IPS-18c (cell line): ENCODE measurements around the gene CCDC148.

ENCODE experiments used
- H3K4me3 ChIP-seq: 2 replicates; pipeline ENCODE4 v1.7.0; 2013; ENCODE audit warnings: low read depth, mild to moderate bottlenecking, low read length, moderate library complexity; ENCODE audit not compliant: insufficient read depth
- H3K9me3 ChIP-seq: one replicate; pipeline ENCODE4 v1.6.1; 2013; ENCODE audit warnings: mild to moderate bottlenecking, low read length, moderate library complexity; ENCODE audit not compliant: control insufficient read depth, insufficient read depth

Gene CCDC148

DNA sequence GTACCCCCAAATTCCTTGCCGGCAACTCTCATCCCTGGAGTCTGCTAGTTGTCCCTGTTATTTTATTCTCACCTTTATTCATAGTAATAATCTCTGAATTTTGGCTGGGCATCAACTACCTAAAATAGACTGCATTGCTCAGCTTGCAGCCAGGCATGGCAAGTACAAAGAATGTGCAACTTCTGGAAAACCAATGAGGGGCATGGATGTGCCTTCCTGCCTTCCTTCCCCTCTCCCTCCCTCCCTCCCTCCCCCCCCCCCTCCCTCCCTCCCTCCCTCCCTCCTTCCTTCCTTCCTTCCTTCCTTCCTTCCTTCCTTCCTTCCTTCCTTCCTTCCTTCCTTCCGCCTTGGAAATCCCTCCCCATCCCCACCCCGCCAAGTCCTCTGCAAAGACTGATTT, 162.8 kb downstream of the CCDC148 start:
- Histone ChIP-seq H3K4me3 (no peak overlapping the region), H3K9me3 (peaks cover 2% of the 10 kb centered on the region)

DNA sequence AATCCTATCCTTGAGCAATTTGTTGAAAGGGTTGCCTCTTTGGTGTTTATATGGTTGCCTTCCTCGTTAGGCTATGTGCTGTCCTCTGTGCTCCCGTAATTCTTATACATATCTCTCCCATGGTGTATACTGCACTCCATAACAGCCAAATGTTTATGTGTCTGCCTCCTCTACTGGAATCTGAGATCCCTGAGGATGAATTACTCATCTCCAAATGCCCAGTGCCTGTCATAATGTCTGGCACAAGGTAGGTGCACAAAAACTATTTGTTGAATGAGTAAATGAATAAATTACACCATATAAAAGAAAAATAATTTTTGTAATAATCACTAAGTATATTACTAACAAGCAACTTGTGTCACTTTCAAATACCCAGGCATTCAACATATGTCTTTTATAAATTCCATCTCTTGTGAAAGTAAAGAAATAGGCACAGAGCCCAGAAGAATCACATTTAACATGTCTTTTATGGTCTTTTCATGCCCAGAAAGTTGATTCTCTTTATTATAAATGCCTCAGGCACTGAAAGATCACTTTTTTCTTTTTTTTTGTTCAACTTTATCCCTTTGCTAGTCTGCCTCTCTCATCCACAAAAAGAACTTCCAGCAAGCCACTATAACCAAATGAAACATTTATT, 164.9 kb downstream of the CCDC148 start:
- Histone ChIP-seq H3K9me3 (peaks cover 2% of the 10 kb centered on the region), H3K4me3 (no peak overlapping the region)

GRCh38 chr2:158290225-158290624, 166.3 kb downstream of the CCDC148 start:
- Histone ChIP-seq H3K9me3 (peaks cover 2% of the 10 kb centered on the region), H3K4me3 (no peak overlapping the region)

GRCh38 chr2:158276619-158277471, 179.7 kb downstream of the CCDC148 start:
- H3K4me3 ChIP-seq = no peak overlapping the region
- H3K9me3 ChIP-seq = peaks cover 6% of the 10 kb centered on the region

GRCh38 chr2:158273791-158274190, 182.8 kb downstream of the CCDC148 start:
- no peak overlapping the region for H3K4me3 ChIP-seq
- peaks cover 4% of the 10 kb centered on the region for H3K9me3 ChIP-seq

DNA sequence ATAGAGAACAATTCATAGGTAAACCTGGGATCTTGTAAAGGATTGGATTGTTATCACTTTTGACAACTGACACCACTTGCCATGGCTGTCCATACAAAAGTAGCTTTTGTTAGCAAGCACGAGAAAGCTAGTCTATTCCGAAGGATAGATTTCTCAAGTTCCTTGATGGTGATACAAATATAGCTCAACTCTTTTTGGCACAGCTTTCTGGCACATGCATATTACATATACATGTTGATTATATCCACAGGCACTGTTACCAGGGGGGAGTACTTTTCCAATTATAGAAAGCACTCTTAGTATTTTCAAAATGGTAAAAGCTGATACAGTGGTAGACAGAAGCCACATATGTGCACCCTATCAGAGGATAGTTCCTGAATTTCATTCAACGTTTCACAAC, 186.0 kb downstream of the CCDC148 start:
- H3K9me3 ChIP-seq = no peaks in the 10 kb centered on the region
- no peak overlapping the region for H3K4me3 ChIP-seq

- H3K9me3 ChIP-seq = no peaks in the 10 kb centered on the region
- no peak overlapping the region for H3K4me3 ChIP-seq
These were observed 187.4 kb downstream of the CCDC148 start for GRCh38 chr2:158269143-158269542.

DNA sequence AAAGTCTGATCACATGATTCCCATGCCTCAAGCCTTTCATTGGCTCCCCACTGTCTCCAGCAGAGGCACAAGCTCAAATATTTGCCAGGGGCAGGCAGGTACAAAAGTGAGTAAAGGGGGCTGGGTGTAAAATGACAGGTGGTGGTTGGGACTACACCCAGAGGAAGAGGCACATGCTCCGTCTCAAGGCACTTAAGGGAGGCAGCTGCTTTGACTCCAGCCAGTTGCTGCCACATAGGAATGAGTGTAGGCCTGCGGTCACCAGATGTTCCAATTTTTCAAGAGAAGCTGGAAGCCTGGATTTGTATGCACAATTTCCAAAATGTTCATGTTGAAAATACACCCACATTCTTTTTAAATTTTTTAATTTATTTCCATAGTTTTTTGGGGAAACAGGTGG, 190.4 kb downstream of the CCDC148 start:
- no peaks in the 10 kb centered on the region for H3K9me3 ChIP-seq
- no peak overlapping the region for H3K4me3 ChIP-seq

GRCh38 chr2:158255257-158255656, 201.3 kb downstream of the CCDC148 start:
- Histone ChIP-seq H3K4me3 (no peak overlapping the region), H3K9me3 (no peaks in the 10 kb centered on the region)

DNA sequence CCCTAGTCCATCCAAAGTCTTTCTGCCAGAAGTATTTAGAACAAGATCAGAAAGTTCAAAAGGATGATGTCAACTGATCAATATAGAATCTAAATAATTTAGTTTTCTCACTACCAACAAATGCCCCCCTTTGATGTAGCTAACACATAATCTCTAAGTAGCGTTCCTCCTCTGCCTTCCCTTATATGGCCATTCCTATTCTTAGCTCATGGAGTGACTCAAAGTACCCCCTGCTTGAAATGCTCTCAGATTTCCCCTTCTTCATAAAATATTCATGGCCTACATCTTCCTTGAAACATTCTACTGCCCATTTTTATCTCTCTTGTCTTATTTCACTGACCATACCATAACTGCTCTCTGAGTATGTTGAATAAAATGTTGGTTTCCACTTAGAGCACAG, 203.4 kb downstream of the CCDC148 start:
- Histone ChIP-seq H3K4me3 (no peak overlapping the region), H3K9me3 (no peaks in the 10 kb centered on the region)

DNA sequence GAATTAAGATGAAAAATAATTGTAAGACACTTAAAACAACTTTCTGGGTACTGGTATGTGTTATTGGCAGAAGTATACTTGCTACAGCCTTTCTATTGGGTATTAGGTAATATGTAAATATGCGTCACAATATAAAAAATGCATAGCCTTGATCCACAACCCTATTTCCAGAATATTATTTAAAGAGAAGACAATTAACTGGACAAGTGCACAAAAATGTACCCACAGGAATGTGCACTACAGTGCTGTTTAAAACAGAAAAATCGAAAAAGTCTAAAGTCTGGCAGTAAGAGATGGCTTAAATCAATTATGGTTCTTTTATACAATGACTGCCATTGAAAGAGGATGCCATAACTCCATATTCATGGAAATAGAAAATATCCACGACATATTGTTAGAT, 205.2 kb downstream of the CCDC148 start:
- Histone ChIP-seq H3K9me3 (no peaks in the 10 kb centered on the region), H3K4me3 (no peak overlapping the region)

GRCh38 chr2:158243392-158243791, 213.2 kb downstream of the CCDC148 start:
- no peaks in the 10 kb centered on the region for H3K9me3 ChIP-seq

DNA sequence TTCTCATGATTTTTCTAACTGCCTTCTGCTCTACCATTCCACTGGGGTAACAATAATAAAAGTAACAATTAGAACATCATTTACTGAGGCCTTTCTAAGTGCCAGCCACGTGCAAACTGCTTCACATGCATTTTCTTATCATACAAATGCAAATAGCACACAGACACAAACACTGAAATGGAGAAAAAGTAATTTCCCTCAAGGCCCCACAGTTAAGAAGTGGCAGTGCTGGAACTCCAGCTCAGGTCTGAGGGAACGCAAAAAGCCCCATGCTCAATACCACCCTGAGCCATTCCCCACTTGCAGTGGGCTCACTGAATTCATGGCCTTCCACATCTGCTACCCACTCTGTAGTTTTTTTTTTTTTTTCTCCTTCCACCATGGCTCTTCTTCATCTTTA, 214.3 kb downstream of the CCDC148 start:
- no peak overlapping the region for H3K4me3 ChIP-seq
- no peaks in the 10 kb centered on the region for H3K9me3 ChIP-seq

More at GRCh38 chr2:158243392-158243791, 213.2 kb downstream of the CCDC148 start:
- H3K4me3 ChIP-seq = no peak overlapping the region

GRCh38 chr2:158240975-158241374, 215.6 kb downstream of the CCDC148 start:
- H3K4me3 ChIP-seq = no peak overlapping the region

GRCh38 chr2:158239271-158239670, 217.3 kb downstream of the CCDC148 start:
- H3K9me3 ChIP-seq = no peaks in the 10 kb centered on the region
- no peak overlapping the region for H3K4me3 ChIP-seq

More at GRCh38 chr2:158240975-158241374, 215.6 kb downstream of the CCDC148 start:
- no peaks in the 10 kb centered on the region for H3K9me3 ChIP-seq

DNA sequence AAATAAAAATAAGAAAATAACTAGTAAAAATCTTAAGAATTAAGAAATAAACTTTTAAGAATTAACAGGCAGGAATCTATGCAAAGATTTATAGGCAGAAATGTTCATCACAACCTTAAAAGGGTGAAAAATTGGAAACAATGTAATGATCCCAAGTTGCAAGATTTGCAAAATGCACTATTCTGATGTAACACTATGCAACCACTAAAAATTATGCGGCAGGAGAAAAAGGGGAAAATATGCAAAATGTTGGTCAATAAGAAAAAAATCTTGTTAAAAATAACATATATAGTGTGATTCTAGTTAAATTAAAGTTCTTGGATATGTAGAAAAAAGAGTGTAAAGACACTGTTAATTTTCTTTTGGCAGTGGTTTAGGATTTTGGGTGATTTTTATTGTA, 222.1 kb downstream of the CCDC148 start:
- no peaks in the 10 kb centered on the region for H3K9me3 ChIP-seq

GRCh38 chr2:158232476-158232875, 224.1 kb downstream of the CCDC148 start:
- no peak overlapping the region for H3K4me3 ChIP-seq
- H3K9me3 ChIP-seq = no peaks in the 10 kb centered on the region

More for the DNA sequence above, 222.1 kb downstream of the CCDC148 start:
- H3K4me3 ChIP-seq = no peak overlapping the region

DNA sequence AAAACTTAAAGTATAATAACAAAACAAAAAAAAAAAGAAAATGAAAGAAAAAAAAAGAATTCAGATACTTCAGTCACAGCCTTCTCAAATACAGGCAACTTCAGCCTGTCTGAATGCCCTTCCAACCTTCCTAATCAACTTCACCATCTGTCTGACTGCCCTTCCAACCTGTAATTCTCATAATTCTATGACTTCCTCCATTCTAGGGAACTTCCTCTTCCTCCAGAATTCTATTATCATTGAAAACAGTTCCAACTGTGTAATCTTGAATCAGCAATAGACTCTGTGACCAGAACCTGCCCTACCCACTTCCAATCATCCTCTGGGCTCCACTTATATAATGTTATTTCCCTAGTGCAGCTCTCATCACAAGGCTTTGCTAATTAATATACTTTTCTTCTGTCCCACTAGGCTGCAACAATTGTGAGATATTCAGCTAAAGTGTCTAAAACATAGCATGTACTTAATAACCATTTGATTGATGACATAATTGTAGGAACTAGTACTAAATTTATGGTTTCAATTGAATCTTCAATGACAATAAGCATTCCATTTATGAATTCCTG, 227.5 kb downstream of the CCDC148 start:
- no peaks in the 10 kb centered on the region for H3K9me3 ChIP-seq
- H3K4me3 ChIP-seq = no peak overlapping the region
